K562 (cell line): ENCODE results near the gene MAD1L1. TPM values are rescaled to one million over a fixed set of nuclear protein-coding genes. Genes with fewer than 3 reads are reported as not detected.

Experiments used
- BCLAF1 ChIP-seq, 2 experiments: fragments of 450-650 bp in 1 of 2; IDR thresholded peaks; 2 replicates each; pipeline ENCODE4 v1.6.1; 2011 to 2017; ENCODE audit warnings: low read depth in 2 of 2, antibody characterized with exemption in 1 of 2, borderline replicate concordance in 1 of 2, low read length in 1 of 2, mild to moderate bottlenecking in 1 of 2, mixed read lengths in 1 of 2; ENCODE audit not compliant: control insufficient read depth in 1 of 2
- BRD4 ChIP-seq: fragments of 200-600 bp; sonication (generic); IDR thresholded peaks from 2 replicates; pipeline ENCODE4 v1.6.1; 2017; ENCODE audit warnings: inconsistent platforms
- CHD2 ChIP-seq: IDR thresholded peaks from 2 replicates; pipeline ENCODE4 v1.6.1; 2011; ENCODE audit warnings: low read depth, low read length
- CREB1 ChIP-seq, 2 experiments: sonication (generic) in 1 of 2; formaldehyde crosslinking in 1 of 2; IDR thresholded peaks; 2 replicates each; pipeline versions ENCODE4 v1.6.1 to v1.8.0; 2012 to 2022; ENCODE audit warnings: inconsistent platforms in 1 of 2, mild to moderate bottlenecking in 1 of 2, missing genetic modification reagents in 1 of 2, moderate library complexity in 1 of 2
- DLX4 ChIP-seq: fragments of 250-450 bp; sonication (Bioruptor Pico); IDR thresholded peaks from 2 replicates; pipeline ENCODE4 v1.6.1; 2021; ENCODE audit warnings: mild to moderate bottlenecking
- E2F8 ChIP-seq: fragments of 450-650 bp; IDR thresholded peaks from 2 replicates; pipeline ENCODE4 v1.7.1; 2018; ENCODE audit warnings: mild to moderate bottlenecking, low read depth; ENCODE audit not compliant: partially characterized antibody
- GTF2B ChIP-seq: IDR thresholded peaks from 2 replicates; pipeline ENCODE4 v1.6.1; 2011; ENCODE audit not compliant: insufficient read length; ENCODE audit errors: extremely low read depth
- IFI16 ChIP-seq: fragments of 250-450 bp; sonication (Bioruptor Pico); IDR thresholded peaks from 2 replicates; pipeline ENCODE4 v2.1.2; 2022; ENCODE audit warnings: mild to moderate bottlenecking, inconsistent platforms
- RFX1 ChIP-seq: fragments of 450-650 bp; IDR thresholded peaks from 2 replicates; pipeline ENCODE4 v1.6.1; 2016; ENCODE audit warnings: mild to moderate bottlenecking, moderate library complexity
- RNF2 ChIP-seq: sonication (generic); IDR thresholded peaks from 2 replicates; pipeline ENCODE4 v1.6.1; 2016
- RUNX1 ChIP-seq: sonication (generic); IDR thresholded peaks from 2 replicates; pipeline ENCODE4 v1.6.1; 2016; ENCODE audit warnings: antibody characterized with exemption, low read depth
- SRSF1 ChIP-seq: fragments of 200-400 bp; formaldehyde crosslinking; IDR thresholded peaks from 2 replicates; pipeline ENCODE4 v1.6.1; 2017; ENCODE audit warnings: mild to moderate bottlenecking, low read depth, low read length, moderate library complexity
- STAT5A ChIP-seq: IDR thresholded peaks from 2 replicates; pipeline ENCODE4 v1.6.1; 2012; ENCODE audit warnings: low read length, inconsistent platforms, borderline replicate concordance
- TAF1 ChIP-seq: IDR thresholded peaks from 2 replicates; pipeline ENCODE4 v1.6.1; 2011; ENCODE audit warnings: mild to moderate bottlenecking, low read length, moderate library complexity; ENCODE audit not compliant: insufficient read depth, control insufficient read depth, severe bottlenecking; ENCODE audit errors: extremely low read depth
- TCF3 ChIP-seq: sonication (generic); formaldehyde crosslinking; IDR thresholded peaks from 2 replicates; pipeline ENCODE4 v1.4.0; 2020; ENCODE audit warnings: mild to moderate bottlenecking, missing genetic modification reagents
- TOE1 ChIP-seq, 2 experiments: fragments of 450-650 bp in 1 of 2; sonication (generic) in 1 of 2; formaldehyde crosslinking in 1 of 2; IDR thresholded peaks; 2 replicates each; pipeline versions ENCODE4 v1.7.1 to v1.8.0; 2016 to 2022; ENCODE audit warnings: borderline replicate concordance in 2 of 2, mild to moderate bottlenecking in 2 of 2, antibody characterized with exemption in 1 of 2, inconsistent platforms in 1 of 2, low read depth in 1 of 2, missing genetic modification reagents in 1 of 2, moderate library complexity in 1 of 2
- TRIM28 ChIP-seq: fragments of 450-650 bp; IDR thresholded peaks from 2 replicates; pipeline ENCODE4 v1.6.1; 2017
- USF1 ChIP-seq: sonication (generic); formaldehyde crosslinking; IDR thresholded peaks from 2 replicates; pipeline ENCODE4 v1.9.0; 2022; ENCODE audit warnings: mild to moderate bottlenecking, missing genetic modification reagents
- ZNF12 ChIP-seq: sonication (generic); formaldehyde crosslinking; IDR thresholded peaks from 2 replicates; pipeline ENCODE4 v1.4.0; 2020; ENCODE audit warnings: mild to moderate bottlenecking, missing genetic modification reagents
- ZNF41 ChIP-seq: fragments of 250-450 bp; sonication (Bioruptor Pico); conservative IDR thresholded peaks from 2 replicates; pipeline ENCODE4 v1.4.0; 2020; ENCODE audit warnings: mild to moderate bottlenecking
- polyA plus RNA-seq, 8 experiments: library from polyadenylated mRNA; depleted of rRNA in 4 of 8; stranded (reverse) in 5 of 8; unstranded in 3 of 8; fragments of >200 nt; fragmentation: Nextera tagmentation in 2 of 8; fragmentation: Illumina TruSeq in 1 of 8; extraction: Ambion mirVana in 2 of 8; extraction: Trizol in 1 of 8; gene quantifications; 2 replicates each; pipeline versions ENCODE4 v1.2.1 to v1.2.3, GENCODE V29; 2011 to 2014; ENCODE audit warnings: inconsistent platforms in 1 of 8, missing spikeins in 1 of 8
- total RNA-seq, 7 experiments: library from RNA; depleted of rRNA in 6 of 7; stranded (reverse); fragments of >200 nt in 6 of 7; fragmentation: Illumina TruSeq in 2 of 7; extraction: Trizol in 2 of 7; gene quantifications; 2 replicates each; pipeline versions ENCODE4 v1.2.1 to v1.2.3, GENCODE V29; 2011 to 2021; ENCODE audit warnings: low replicate concordance in 1 of 7

MAD1L1 gene
- total and polyA plus RNA-seq, 9 of the 15 experiments (the other 6 are each of a cell fraction or from before 2014, with no cell fraction given): 1.7 to 89.7 (median 18.0) TPM

- TF ChIP-seq E2F8 (no peak), SRSF1 (no peak), TAF1 (peak; percentile 29), RUNX1 (0 out of 2 replicates have a peak, but pooled peaks have one; percentile 58), RFX1 (no peak), BRD4 (no peak), CHD2 (no peak), TOE1 (IDR thresholded peaks at IDR 0.05; ENCODE audit: borderline replicate concordance) (no peak), TOE1 (CRISPR knock-in tag; IDR thresholded peaks at IDR 0.05; ENCODE audit: borderline replicate concordance, low read depth) (no peak), RNF2 (peak; percentile 46; the same call in 1 of the 2 replicates), USF1 (CRISPR knock-in tag) (no peak), BCLAF1 (IDR thresholded peaks at IDR 0.05; ENCODE audit: borderline replicate concordance in 1 of 2, control insufficient read depth in 1 of 2, low read depth in 2 of 2, low read length in 1 of 2) (0 out of 4 replicates have a peak, but pooled peaks of 1 of the 2 experiments have one; percentile 26), TCF3 (CRISPR knock-in tag) (peak; percentile 94), TRIM28 (no peak), IFI16 (CRISPR knock-in tag) (no peak), GTF2B (no peak), ZNF41 (CRISPR knock-in tag) (no peak), STAT5A (peak; percentile 81), DLX4 (CRISPR knock-in tag) (no peak), ZNF12 (no peak), CREB1 (IDR thresholded peaks at IDR 0.05) (peak; percentile 46), CREB1 (CRISPR knock-in tag; IDR thresholded peaks at IDR 0.05) (no peak; the same call in 1 of the 2 replicates)
These were observed 122.7 kb downstream of the MAD1L1 start (continued) for GRCh38 chr7:2109936-2110609.
